H1 (cell line): Measurements from ENCODE around the gene HMX1. TPM values are rescaled to one million over a fixed set of nuclear protein-coding genes. Genes with fewer than 3 reads are reported as not detected.

Experiments
- CTCF ChIA-PET: fragments of 300-600 bp; sonication (Branson Sonifier 250); formaldehyde crosslinking; loops from one replicate; lab custom pipeline; 2021; ENCODE audit not compliant: partially characterized antibody; lab: Charles Lee
- POLR2A ChIA-PET: fragments of 300-600 bp; sonication (Branson Sonifier 250); formaldehyde crosslinking; loops from one replicate; lab custom pipeline; 2021; ENCODE audit warnings: inconsistent platforms; ENCODE audit not compliant: partially characterized antibody; lab: Charles Lee
- DNase-seq, 2 experiments: peaks; one replicate each; pipeline versions ENCODE4 v3.0.0 to v3.0.0-alpha.2; 2010 to 2022; ENCODE audit warnings: low spot score in 2 of 2, low read depth in 1 of 2, mixed read lengths in 1 of 2
- FAIRE-seq: peaks from 2 replicates; lab custom pipeline; 2011; peaks lifted over from hg19 to GRCh38; lab: Jason Lieb, UNC
- H2AFZ ChIP-seq: 2 replicates; pipeline ENCODE4 v1.8.1; 2012; ENCODE audit warnings: low read length, inconsistent platforms
- H2AK5ac ChIP-seq: 2 replicates; pipeline ENCODE4 v1.6.1; 2013; ENCODE audit warnings: low read depth, low read length
- H2BK120ac ChIP-seq: replicated peaks from 2 replicates; pipeline ENCODE3; 2013; ENCODE audit warnings: low read depth, low read length, inconsistent platforms
- H2BK12ac ChIP-seq: 2 replicates; pipeline ENCODE4 v1.6.1; 2013; ENCODE audit warnings: low read depth, low read length
- H2BK15ac ChIP-seq: 2 replicates; pipeline ENCODE4 v1.6.1; 2013; ENCODE audit warnings: low read length
- H2BK20ac ChIP-seq: 2 replicates; pipeline ENCODE4 v1.6.1; 2013; ENCODE audit warnings: low read length
- H2BK5ac ChIP-seq: 2 replicates; pipeline ENCODE4 v1.6.1; 2013; ENCODE audit warnings: low read depth, low read length
- H3K14ac ChIP-seq: 2 replicates; pipeline ENCODE4 v1.6.1; 2013; ENCODE audit warnings: inconsistent platforms; ENCODE audit not compliant: insufficient read length
- H3K18ac ChIP-seq: 2 replicates; pipeline ENCODE4 v1.6.1; 2013; ENCODE audit warnings: low read length; ENCODE audit errors: extremely low read depth
- H3K23ac ChIP-seq: 2 replicates; pipeline ENCODE4 v1.6.1; 2013; ENCODE audit warnings: inconsistent platforms; ENCODE audit not compliant: insufficient read length
- H3K23me2 ChIP-seq: 2 replicates; pipeline ENCODE4 v1.6.1; 2013; ENCODE audit warnings: low read depth, low read length
- H3K27ac ChIP-seq: 2 replicates; pipeline ENCODE4 v1.6.1; 2011; ENCODE audit warnings: low read depth, low read length, inconsistent platforms
- H3K27me3 ChIP-seq, 4 experiments: replicated peaks in 1 of 4; 1 replicate in 1 of 4; 2 replicates in 3 of 4; pipeline versions ENCODE4 v1.6.1 to v1.8.1; 2011 to 2013; ENCODE audit warnings: low read length in 3 of 4, mild to moderate bottlenecking in 3 of 4, inconsistent platforms in 2 of 4, mixed read lengths in 2 of 4, moderate library complexity in 1 of 4; ENCODE audit not compliant: control insufficient read depth in 3 of 4, insufficient read depth in 3 of 4; ENCODE audit errors: extremely low read depth in 1 of 4
- H3K36me3 ChIP-seq, 4 experiments: 2 replicates each; pipeline versions ENCODE4 v1.6.1 to v1.8.1; 2011 to 2013; ENCODE audit warnings: mild to moderate bottlenecking in 4 of 4, low read length in 3 of 4, moderate library complexity in 2 of 4, control low read depth in 1 of 4, inconsistent platforms in 1 of 4; ENCODE audit not compliant: insufficient read depth in 4 of 4, control insufficient read depth in 2 of 4
- H3K4ac ChIP-seq: replicated peaks from 2 replicates; pipeline ENCODE3; 2013; ENCODE audit warnings: low read length, low read depth, mixed read lengths, inconsistent platforms; ENCODE audit not compliant: insufficient read length
- H3K4me1 ChIP-seq, 4 experiments: replicated peaks in 1 of 4; 1 replicate in 1 of 4; 2 replicates in 3 of 4; pipeline versions ENCODE4 v1.6.1 to v1.8.1; 2011 to 2013; ENCODE audit warnings: low read length in 3 of 4, inconsistent platforms in 2 of 4, mixed read lengths in 1 of 4; ENCODE audit not compliant: insufficient read depth in 4 of 4, control insufficient read depth in 3 of 4
- H3K4me2 ChIP-seq, 2 experiments: 2 replicates each; pipeline versions ENCODE4 v1.6.1 to v1.8.1; 2011 to 2013; ENCODE audit warnings: low read depth in 2 of 2, low read length in 2 of 2, control low read depth in 1 of 2, inconsistent platforms in 1 of 2, mild to moderate bottlenecking in 1 of 2; ENCODE audit not compliant: insufficient read depth in 1 of 2
- H3K4me3 ChIP-seq, 4 experiments: fragments of 200-600, 300-600 bp in 1 of 4; sonication (generic), shearing (Covaris generic), sonication (Bioruptor Twin) in 1 of 4; 2 replicates each; pipeline versions ENCODE4 v1.5.1 to v1.8.1; 2011 to 2016; ENCODE audit warnings: low read length in 4 of 4, low read depth in 3 of 4, control low read depth in 2 of 4, inconsistent platforms in 2 of 4, mild to moderate bottlenecking in 2 of 4, mixed read lengths in 1 of 4, moderate library complexity in 1 of 4; ENCODE audit not compliant: insufficient read depth in 2 of 4; ENCODE audit errors: extremely low read depth in 1 of 4
- H3K56ac ChIP-seq: replicated peaks from 2 replicates; pipeline ENCODE3; 2013; ENCODE audit warnings: low read depth, mild to moderate bottlenecking, mixed read lengths, low read length, inconsistent platforms; ENCODE audit not compliant: insufficient read length
- H3K79me1 ChIP-seq: 2 replicates; pipeline ENCODE4 v1.6.1; 2013; ENCODE audit warnings: low read depth, low read length, control low read depth
- H3K79me2 ChIP-seq, 2 experiments: 2 replicates each; pipeline versions ENCODE4 v1.6.1 to v1.8.1; 2012 to 2013; ENCODE audit warnings: low read length in 2 of 2, mild to moderate bottlenecking in 2 of 2, inconsistent platforms in 1 of 2; ENCODE audit not compliant: insufficient read depth in 2 of 2, control insufficient read depth in 1 of 2
- H3K9ac ChIP-seq, 4 experiments: replicated peaks in 1 of 4; 1 replicate in 1 of 4; 2 replicates in 3 of 4; pipeline versions ENCODE4 v1.6.1 to v1.8.1; 2011 to 2013; ENCODE audit warnings: low read depth in 3 of 4, low read length in 3 of 4, control low read depth in 2 of 4, mild to moderate bottlenecking in 2 of 4, moderate library complexity in 2 of 4, inconsistent platforms in 1 of 4; ENCODE audit errors: extremely low read depth in 1 of 4
- H3K9me3 ChIP-seq, 2 experiments: 2 replicates each; pipeline versions ENCODE4 v1.6.1 to v1.8.1; 2012 to 2013; ENCODE audit warnings: mild to moderate bottlenecking in 2 of 2, moderate library complexity in 2 of 2, control low read depth in 1 of 2, inconsistent platforms in 1 of 2, low read depth in 1 of 2, low read length in 1 of 2, mixed read lengths in 1 of 2; ENCODE audit not compliant: insufficient read depth in 2 of 2
- H4K20me1 ChIP-seq, 2 experiments: replicated peaks in 1 of 2; 2 replicates each; pipeline versions ENCODE3 to v1.8.1; 2011 to 2013; ENCODE audit warnings: inconsistent platforms in 2 of 2, low read length in 2 of 2, mild to moderate bottlenecking in 1 of 2; ENCODE audit not compliant: insufficient read depth in 2 of 2, control insufficient read depth in 1 of 2
- H4K5ac ChIP-seq: 2 replicates; pipeline ENCODE4 v1.6.1; 2013; ENCODE audit warnings: low read length, low read depth, mixed read lengths, inconsistent platforms; ENCODE audit not compliant: insufficient read length
- H4K8ac ChIP-seq: 2 replicates; pipeline ENCODE4 v1.8.0; 2013; ENCODE audit warnings: mild to moderate bottlenecking, moderate library complexity, low read length, inconsistent platforms; ENCODE audit not compliant: insufficient read depth; ENCODE audit errors: extremely low read depth
- H4K91ac ChIP-seq: replicated peaks from 2 replicates; pipeline ENCODE3; 2013; ENCODE audit warnings: low read length, mixed read lengths, inconsistent platforms; ENCODE audit not compliant: insufficient read length
- GABPA ChIP-seq: IDR thresholded peaks from 2 replicates; pipeline ENCODE4 v1.6.1; 2011; ENCODE audit warnings: mild to moderate bottlenecking, low read length, moderate library complexity, borderline replicate concordance; ENCODE audit not compliant: insufficient read depth
- MAFK ChIP-seq: IDR thresholded peaks from 2 replicates; pipeline ENCODE4 v1.6.1; 2012; ENCODE audit warnings: low read depth, mild to moderate bottlenecking, improper control_type of control experiment, low read length
- ZNF274 ChIP-seq: IDR thresholded peaks from 2 replicates; pipeline ENCODE4 v1.7.0; 2012; ENCODE audit warnings: low read length, borderline replicate concordance; ENCODE audit errors: extremely low read depth
- WGBS, 2 experiments: shearing (Covaris generic) in 1 of 2; methylation state at CpG; one replicate each; pipeline versions ENCODE4 v1.1.6 to v1.1.7; 2013 to 2015; ENCODE audit warnings: low lambda C conversion rate in 2 of 2, mixed read lengths in 2 of 2, inconsistent platforms in 1 of 2, low coverage in 1 of 2, missing lambda C conversion rate in 1 of 2; ENCODE audit not compliant: insufficient replicate concordance in 2 of 2, insufficient coverage in 1 of 2, insufficient read length in 1 of 2; ENCODE audit errors: extremely low coverage in 1 of 2, missing lambda C conversion rate in 1 of 2; 5-methylcytosine and 5-hydroxymethylcytosine counted together
- polyA plus RNA-seq, 7 experiments: library from polyadenylated mRNA; depleted of rRNA in 3 of 7; stranded (reverse) in 5 of 7; unstranded in 2 of 7; fragments of >200 nt in 5 of 7; fragments of 200-250 nt in 2 of 7; gene quantifications; 1 replicate in 5 of 7; 2 replicates in 1 of 7; 4 replicates in 1 of 7; pipeline versions ENCODE4 v1.2.1 to v1.2.3, GENCODE V29; 2011 to 2013; ENCODE audit warnings: missing spikeins in 2 of 7, mixed read lengths in 2 of 7
- total RNA-seq: library from RNA; stranded (reverse); fragmentation: NEBNext Ultra II Directional; extraction: Animal tissue kit (Norgen Biotek cat#: 25700); gene quantifications from 2 replicates; pipeline ENCODE4 v1.2.1, GENCODE V29; 2021

HMX1 gene
- total and polyA plus RNA-seq, 2 of the 8 experiments (the other 6 are each of a cell fraction or from before 2014, with no cell fraction given) = 0.26 TPM; not detected in 1

DNA sequence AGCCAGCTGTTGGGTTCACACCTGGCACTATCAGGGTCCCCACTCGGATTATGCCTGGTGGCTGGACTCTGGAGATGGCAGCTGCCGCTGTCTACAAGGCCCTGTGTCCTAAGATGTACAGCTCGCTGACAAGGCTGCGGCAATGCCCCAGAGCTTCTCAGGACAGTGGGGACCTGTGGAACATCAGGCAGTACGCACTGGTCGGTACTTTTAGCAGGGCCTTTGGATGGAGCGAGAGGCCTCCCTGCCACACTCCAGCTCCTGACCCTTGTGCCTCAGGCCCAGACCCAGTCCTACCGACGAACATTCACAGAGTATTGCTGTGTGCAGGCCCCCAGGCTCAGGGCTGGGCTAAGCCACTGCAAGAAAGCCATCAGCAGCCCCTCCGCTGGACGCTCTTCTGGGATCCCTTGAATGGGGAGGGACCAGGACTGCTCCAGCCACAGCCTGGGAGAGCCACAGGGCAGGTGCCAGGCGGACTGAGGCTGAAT lies 45.7 kb upstream of the HMX1 start:
- Histone ChIP-seq H3K4me2 (no peak overlapping the region), H2AFZ (no peak overlapping the region), H3K14ac (no peak overlapping the region), H3K18ac (no peak overlapping the region), H3K4ac (no peak overlapping the region), H4K8ac (no peak overlapping the region), H2AK5ac (no peak overlapping the region), H3K23me2 (no peaks in the 10 kb centered on the region), H3K36me3 (no peaks in the 10 kb centered on the region), H3K4me3 (no peak overlapping the region), H3K27ac (no peak overlapping the region), H4K91ac (no peak overlapping the region), H4K5ac (no peak overlapping the region), H2BK12ac (no peak overlapping the region), H3K4me1 (no peaks in the 10 kb centered on the region), H2BK120ac (no peak overlapping the region), H3K9ac (no peak overlapping the region), H3K9me3 (peaks cover 17 to 26% of the 10 kb centered on the region in 2 experiments), H3K79me1 (no peaks in the 10 kb centered on the region), H2BK5ac (no peak overlapping the region), H3K27me3 (peaks cover 0 to 13% (median 5%) of the 10 kb centered on the region in 4 experiments; a peak in 2 of 7 replicates), H3K23ac (no peak overlapping the region), H2BK15ac (no peak overlapping the region), H3K56ac (no peak overlapping the region), H3K79me2 (no peaks in the 10 kb centered on the region), H2BK20ac (no peak overlapping the region), H4K20me1 (no peaks in the 10 kb centered on the region)
- DNase-seq (peak in 1 of 2 experiments; percentile 43), FAIRE-seq (no peak)
- POLR2A ChIA-PET = no interaction called here
- CTCF ChIA-PET = interaction anchor here (0.6 to 2.2 kb wide), 30 partner anchors 9 to 449 kb away, joined by 3 to 10 read pairs (median 4); no protein-coding TSS in a partner anchor
- WGBS, 2 experiments = 82% methylated on average over 12 of the region's 12 CpGs; no CpG with 5 or more reads in 1 of the 2 experiments
- TF ChIP-seq GABPA (no peak), ZNF274 (no peak), MAFK (no peak)
